SK-N-MC (cell line): Measurements from ENCODE around the gene AKT2.
A peak's percentile ranks its signal among the peaks of the same experiment; 100 is the strongest.

Experiments
- DNase-seq: peaks from one replicate; pipeline ENCODE4 v3.0.0-alpha.2; 2011; ENCODE audit warnings: low read depth, low spot score
- H3K27ac ChIP-seq: fragments of 200-600 bp; sonication (generic); 2 replicates; pipeline ENCODE4 v1.5.1; 2016; ENCODE audit warnings: mixed run types
- H3K36me3 ChIP-seq: fragments of 200-600 bp; sonication (generic); 2 replicates; pipeline ENCODE4 v1.6.1; 2017; ENCODE audit warnings: antibody characterized with exemption, low read length, mixed read lengths; ENCODE audit not compliant: insufficient read depth
- H3K4me3 ChIP-seq: fragments of 200-600 bp; sonication (generic); 2 replicates; pipeline ENCODE4 v1.5.1; 2016
- H3K9ac ChIP-seq: fragments of 200-600 bp; sonication (generic); 2 replicates; pipeline ENCODE4 v1.8.0; 2017; ENCODE audit warnings: mixed run types, mixed read lengths; ENCODE audit not compliant: insufficient read length
- H3K9me3 ChIP-seq: fragments of 200-600 bp; sonication (generic); 2 replicates; pipeline ENCODE4 v1.6.1; 2017; ENCODE audit warnings: low read depth, mild to moderate bottlenecking, antibody characterized with exemption, low read length, moderate library complexity, mixed read lengths
- EZH2 ChIP-seq: fragments of 200-600 bp; sonication (generic); IDR thresholded peaks from one replicate; pipeline ENCODE4 v1.6.1; 2017; ENCODE audit warnings: antibody characterized with exemption
- FOXP2 ChIP-seq: optimal IDR thresholded peaks from 2 replicates; pipeline ENCODE3; 2011; ENCODE audit warnings: mild to moderate bottlenecking, moderate library complexity; ENCODE audit not compliant: insufficient read depth; ENCODE audit errors: extremely low read length, control extremely low read depth
- POLR2AphosphoS5 ChIP-seq: IDR thresholded peaks from 2 replicates; pipeline ENCODE4 v1.6.1; 2012; ENCODE audit warnings: mild to moderate bottlenecking, low read depth, low read length, borderline replicate concordance

The AKT2 gene

GRCh38 chr19:40280608-40281221, 4.4 kb downstream of the AKT2 start:
- H3K9me3 ChIP-seq, result no peaks in the 10 kb centered on the region
- H3K4me3 ChIP-seq, result no peak overlapping the region
- H3K27ac ChIP-seq, result peak overlapping the region; percentile 13; the same call in 1 of the 2 replicates
- no peak for TF ChIP-seq EZH2
- no peak for TF ChIP-seq FOXP2
- H3K9ac ChIP-seq, result no peak overlapping the region
- no peaks in the 10 kb centered on the region for H3K36me3 ChIP-seq
- DNase-seq, result no peak

GRCh38 chr19:40279761-40280607, 5.2 kb downstream of the AKT2 start:
- TF ChIP-seq EZH2, result no peak
- no peak for TF ChIP-seq FOXP2
- Histone ChIP-seq H3K9me3 (no peaks in the 10 kb centered on the region), H3K9ac (peak overlapping the region; percentile 32), H3K27ac (peak overlapping the region; percentile 46), H3K36me3 (no peaks in the 10 kb centered on the region), H3K4me3 (no peak overlapping the region)
- no peak for DNase-seq

- DNase-seq, result no peak
- H3K4me3 ChIP-seq, result no peak overlapping the region
- H3K9ac ChIP-seq, result peak overlapping the region; percentile 32
- H3K36me3 ChIP-seq, result no peaks in the 10 kb centered on the region
- TF ChIP-seq FOXP2 (no peak), EZH2 (no peak), POLR2AphosphoS5 (no peak)
- H3K27ac ChIP-seq, result 0 out of 2 replicates have a peak overlapping the region, but pooled peaks have one; percentile 10
- no peaks in the 10 kb centered on the region for H3K9me3 ChIP-seq
These were observed 6.0 kb downstream of the AKT2 start for GRCh38 chr19:40279120-40279551.

- peak overlapping the region; percentile 10; the same call in 1 of the 2 replicates for H3K27ac ChIP-seq
- no peaks in the 10 kb centered on the region for H3K9me3 ChIP-seq
- no peaks in the 10 kb centered on the region for H3K36me3 ChIP-seq
- no peak for DNase-seq
- H3K4me3 ChIP-seq, result no peak overlapping the region
- TF ChIP-seq EZH2, result no peak
- TF ChIP-seq FOXP2, result no peak
- TF ChIP-seq POLR2AphosphoS5, result no peak
- H3K9ac ChIP-seq, result peak overlapping the region; percentile 32
These were observed 6.6 kb downstream of the AKT2 start for GRCh38 chr19:40278361-40279035.

GRCh38 chr19:40277356-40278059, 7.6 kb downstream of the AKT2 start:
- no peak for TF ChIP-seq EZH2
- TF ChIP-seq FOXP2, result no peak
- no peak for TF ChIP-seq POLR2AphosphoS5
- H3K9ac ChIP-seq, result peak overlapping the region; percentile 5
- no peak for DNase-seq
- no peak overlapping the region for H3K4me3 ChIP-seq
- peak overlapping the region; percentile 10; the same call in 1 of the 2 replicates for H3K27ac ChIP-seq
- no peaks in the 10 kb centered on the region for H3K9me3 ChIP-seq
- 0 out of 2 replicates have a peak, but pooled peaks cover 2% of the 10 kb centered on the region for H3K36me3 ChIP-seq

GRCh38 chr19:40274585-40275544, 10.3 kb downstream of the AKT2 start:
- Histone ChIP-seq H3K4me3 (no peak overlapping the region), H3K9ac (no peak overlapping the region), H3K36me3 (0 out of 2 replicates have a peak, but pooled peaks cover 6% of the 10 kb centered on the region), H3K27ac (no peak overlapping the region), H3K9me3 (no peaks in the 10 kb centered on the region)
- TF ChIP-seq FOXP2, result no peak
- TF ChIP-seq EZH2, result no peak
- no peak for TF ChIP-seq POLR2AphosphoS5
- DNase-seq, result no peak

- Histone ChIP-seq H3K27ac (no peak overlapping the region), H3K9ac (no peak overlapping the region), H3K4me3 (no peak overlapping the region), H3K9me3 (no peaks in the 10 kb centered on the region), H3K36me3 (0 out of 2 replicates have a peak, but pooled peaks cover 6% of the 10 kb centered on the region)
- no peak for DNase-seq
- TF ChIP-seq FOXP2, result no peak
- TF ChIP-seq POLR2AphosphoS5, result no peak
- TF ChIP-seq EZH2, result no peak
These were observed 11.4 kb downstream of the AKT2 start for GRCh38 chr19:40273469-40274360.
